Colonic mucosa (tissue), 4 donors: ENCODE measurements around the gene IFNA7. TPM values are rescaled to one million over a fixed set of nuclear protein-coding genes. Genes with fewer than 3 reads are reported as not detected.
"Not testable (repeated sequence)": the region's sequence is repeated elsewhere in the genome, so short reads cannot be mapped to it uniquely, and the experiment has no call there.

Source experiments
- DNase-seq: peaks from one replicate; pipeline ENCODE4 v3.0.0-alpha.2; 2020
- H3K27ac ChIP-seq: fragments of 200-600 bp; one replicate; pipeline ENCODE4 v1.8.0; 2021
- H3K27me3 ChIP-seq: fragments of 200-600 bp; one replicate; pipeline ENCODE4 v1.8.0; 2021
- H3K36me3 ChIP-seq: fragments of 200-600 bp; one replicate; pipeline ENCODE4 v1.8.0; 2021
- H3K4me1 ChIP-seq: fragments of 200-600 bp; one replicate; pipeline ENCODE4 v1.8.0; 2021; ENCODE audit warnings: mild to moderate bottlenecking
- H3K4me3 ChIP-seq: fragments of 200-600 bp; one replicate; pipeline ENCODE4 v1.8.0; 2021
- H3K9ac ChIP-seq, 2 donors: one replicate each; pipeline ENCODE4 v1.7.0; 2013; ENCODE audit warnings: control low read depth in 2 of 2, low read depth in 2 of 2, low read length in 2 of 2
- H3K9me3 ChIP-seq: fragments of 200-600 bp; one replicate; pipeline ENCODE4 v1.8.0; 2021
- CTCF ChIP-seq: fragments of 200-600 bp; IDR thresholded peaks from one replicate; pipeline ENCODE4 v1.8.0; 2022; ENCODE audit warnings: antibody characterized with exemption, mild to moderate bottlenecking
- intact Hi-C: fragments of 100-400 bp; cut with DNase I; formaldehyde crosslinking; loops from one replicate; pipeline ENCODE4 v1.14.1; 2022
- total RNA-seq, 2 donors: library from RNA; stranded (reverse); fragmentation: NEBNext Ultra II Directional in 1 of 2; extraction: Animal tissue kit (Norgen Biotek cat#: 25700) in 1 of 2; gene quantifications; one replicate each; pipeline ENCODE4 v1.2.1, GENCODE V29; 2021
- donor health status: healthy.
- donor health status: DM: no; HTN: no; CAD: no.
- donor health status: DM: no; HTN: no; CAD: no.

Gene IFNA7
- total RNA-seq, 2 donors from 2014 or later = not detected

GRCh38 chr9:21174671-21175070 lies 27.3 kb downstream of the IFNA7 start:
- TF ChIP-seq CTCF = no peak

GRCh38 chr9:21172156-21172555 lies 29.8 kb downstream of the IFNA7 start:
- Histone ChIP-seq H3K27ac (no peak overlapping the region), H3K36me3 (no peaks in the 10 kb centered on the region), H3K4me3 (no peak overlapping the region), H3K27me3 (no peaks in the 10 kb centered on the region), H3K9me3 (no peaks in the 10 kb centered on the region), H3K4me1 (no peaks in the 10 kb centered on the region), H3K9ac (no peak overlapping the region)
- DNase-seq = no peak
- TF ChIP-seq CTCF = no peak
- intact Hi-C loops = no loop called here

More at GRCh38 chr9:21174671-21175070, 27.3 kb downstream of the IFNA7 start:
- no peak for DNase-seq
- intact Hi-C loops = no loop called here
- Histone ChIP-seq H3K9me3 (no peaks in the 10 kb centered on the region), H3K4me1 (no peaks in the 10 kb centered on the region), H3K27me3 (no peaks in the 10 kb centered on the region), H3K36me3 (no peaks in the 10 kb centered on the region), H3K27ac (no peak overlapping the region), H3K9ac (no peak overlapping the region), H3K4me3 (no peak overlapping the region)

- intact Hi-C loops = no loop called here
- Histone ChIP-seq H3K9ac (no peak overlapping the region), H3K4me1 (no peaks in the 10 kb centered on the region), H3K27ac (no peak overlapping the region), H3K4me3 (no peak overlapping the region), H3K36me3 (no peaks in the 10 kb centered on the region), H3K9me3 (no peaks in the 10 kb centered on the region), H3K27me3 (no peaks in the 10 kb centered on the region)
- no peak for DNase-seq
- TF ChIP-seq CTCF = no peak
Observed at GRCh38 chr9:21171351-21171750, 30.7 kb downstream of the IFNA7 start.

- DNase-seq, H3K27ac ChIP-seq, H3K4me1 ChIP-seq, H3K4me3 ChIP-seq, H3K27me3 ChIP-seq, intact Hi-C loops, H3K9me3 ChIP-seq, H3K9ac ChIP-seq, H3K36me3 ChIP-seq: not testable (repeated sequence)
Observed at GRCh38 chr9:21166560-21166959, 35.4 kb downstream of the IFNA7 start, which contains the start of gene IFNA21. Gene IFNA21, minus strand, starts transcription at chr9:21166660. Its CDS starts 48 bp downstream, at chr9:21166612.

- no peak for TF ChIP-seq CTCF
- H3K4me3 ChIP-seq = no peak overlapping the region
Observed at GRCh38 chr9:21165516-21165915, 36.5 kb downstream of the IFNA7 start.

GRCh38 chr9:21160178-21160577 lies 41.8 kb downstream of the IFNA7 start:
- no peak for DNase-seq
- H3K27ac ChIP-seq = no peak overlapping the region
- no peak for TF ChIP-seq CTCF
- H3K4me3 ChIP-seq = no peak overlapping the region
- no peaks in the 10 kb centered on the region for H3K36me3 ChIP-seq
- no peak overlapping the region for H3K9ac ChIP-seq
- H3K9me3 ChIP-seq = no peaks in the 10 kb centered on the region
- H3K4me1 ChIP-seq = no peaks in the 10 kb centered on the region
- H3K27me3 ChIP-seq = no peaks in the 10 kb centered on the region
- intact Hi-C loops = no loop called here

More at GRCh38 chr9:21165516-21165915, 36.5 kb downstream of the IFNA7 start:
- Histone ChIP-seq H3K9me3 (no peaks in the 10 kb centered on the region), H3K27ac (no peak overlapping the region), H3K4me1 (no peaks in the 10 kb centered on the region), H3K36me3 (no peaks in the 10 kb centered on the region), H3K27me3 (no peaks in the 10 kb centered on the region), H3K9ac (no peak overlapping the region)
- intact Hi-C loops = no loop called here
- DNase-seq = no peak
